ENCODE measurements around the gene SGCA.

Gene SGCA

GRCh38 chr17:50165867-50166517 is at the start of gene SGCA:
Gene SGCA, plus strand, starts transcription at chr17:50166005. Its CDS starts 36 bp downstream, at chr17:50166041.
- DNase-seq: no peak

- no peak for DNase-seq
Measured at GRCh38 chr17:50117202-50118051, 48.4 kb upstream of the SGCA start.

GRCh38 chr17:50118076-50118827 is 47.6 kb upstream of the SGCA start:
- DNase-seq: no peak

- DNase-seq: no peak
Measured at GRCh38 chr17:50118828-50119218, 47.0 kb upstream of the SGCA start.

- DNase-seq: no peak
Measured at GRCh38 chr17:50120475-50121253, 45.1 kb upstream of the SGCA start.

- no peak for DNase-seq
Measured at GRCh38 chr17:50122945-50123344, 42.9 kb upstream of the SGCA start.

GRCh38 chr17:50123649-50124349 is 42.0 kb upstream of the SGCA start:
- DNase-seq: no peak

GRCh38 chr17:50125420-50125997 is 40.3 kb upstream of the SGCA start:
- DNase-seq: no peak

GRCh38 chr17:50127697-50128361 is 38.0 kb upstream of the SGCA start:
- peak; percentile 64 for DNase-seq

GRCh38 chr17:50128441-50129352 is 37.1 kb upstream of the SGCA start:
- no peak for DNase-seq

- no peak for DNase-seq
Measured at GRCh38 chr17:50129353-50129727, 36.5 kb upstream of the SGCA start.

- DNase-seq: peak; percentile 28
Measured at GRCh38 chr17:50129728-50130558, 35.9 kb upstream of the SGCA start, which contains the start of gene SAMD14. Gene SAMD14, minus strand, starts transcription at chr17:50130160. Its CDS starts 5,201 bp downstream, at chr17:50124959.

- no peak for DNase-seq
Measured at GRCh38 chr17:50130559-50131305, 35.1 kb upstream of the SGCA start.

- DNase-seq: no peak
Measured at GRCh38 chr17:50132104-50132794, 33.6 kb upstream of the SGCA start.

- no peak for DNase-seq
Measured at GRCh38 chr17:50133028-50133768, 32.6 kb upstream of the SGCA start.

GRCh38 chr17:50133769-50134099 is 32.1 kb upstream of the SGCA start:
- DNase-seq: no peak
